Measurements from ENCODE around the gene BPIFA2. TPM values are rescaled to one million over a fixed set of nuclear protein-coding genes. Genes with fewer than 3 reads are reported as not detected.

The BPIFA2 gene
- total and polyA plus RNA-seq, 4 donors, result not detected

DNA sequence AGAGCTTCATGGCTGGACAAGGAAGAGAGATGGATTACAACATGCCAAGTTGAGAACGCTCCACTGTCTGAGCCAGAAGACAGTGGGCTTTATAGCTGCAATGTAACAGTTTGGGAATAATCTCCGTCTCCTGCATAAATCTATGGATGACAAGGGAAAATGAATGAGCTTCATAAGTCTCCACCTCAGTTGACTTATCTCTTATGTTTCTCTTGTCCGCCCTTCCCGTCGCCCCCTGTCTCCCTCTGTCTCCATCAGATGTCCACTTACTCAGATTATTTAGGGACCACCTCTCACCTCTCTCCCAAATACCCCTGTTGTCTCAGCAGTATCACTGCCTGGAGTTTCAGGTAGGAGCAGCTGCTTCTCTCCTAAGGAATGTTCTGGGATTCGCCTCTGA is 13.7 kb upstream of the BPIFA2 start:
- DNase-seq (no peak), ATAC-seq (ENCODE audit: low FRiP score) (no peak)
- H3K4me1 ChIP-seq (ENCODE audit: control insufficient read depth in 1 of 2, insufficient read depth in 2 of 2, low read length in 2 of 2), result no peaks in the 10 kb centered on the region
- peaks cover 0 to 1% of the 10 kb centered on the region in 2 donors for H3K27me3 ChIP-seq (ENCODE audit: control insufficient read depth in 1 of 2, insufficient read depth in 2 of 2, low read length in 1 of 2)
- WGBS, 2 donors, result 70 to 81% methylated on average over 6 of the region's 6 CpGs
- intact Hi-C loops (cut with DNase I), result no loop called here
- H3K4me3 ChIP-seq (ENCODE audit: low read length in 2 of 2), result no peak overlapping the region
- H3K9me3 ChIP-seq (ENCODE audit: control insufficient read depth, low read length), result no peaks in the 10 kb centered on the region
- H3K27ac ChIP-seq (ENCODE audit: low read depth in 1 of 2, low read length in 2 of 2), result no peak overlapping the region
- H3K36me3 ChIP-seq (ENCODE audit: control insufficient read depth in 1 of 2, insufficient read depth in 2 of 2, low read length in 1 of 2), result no peaks in the 10 kb centered on the region

DNA sequence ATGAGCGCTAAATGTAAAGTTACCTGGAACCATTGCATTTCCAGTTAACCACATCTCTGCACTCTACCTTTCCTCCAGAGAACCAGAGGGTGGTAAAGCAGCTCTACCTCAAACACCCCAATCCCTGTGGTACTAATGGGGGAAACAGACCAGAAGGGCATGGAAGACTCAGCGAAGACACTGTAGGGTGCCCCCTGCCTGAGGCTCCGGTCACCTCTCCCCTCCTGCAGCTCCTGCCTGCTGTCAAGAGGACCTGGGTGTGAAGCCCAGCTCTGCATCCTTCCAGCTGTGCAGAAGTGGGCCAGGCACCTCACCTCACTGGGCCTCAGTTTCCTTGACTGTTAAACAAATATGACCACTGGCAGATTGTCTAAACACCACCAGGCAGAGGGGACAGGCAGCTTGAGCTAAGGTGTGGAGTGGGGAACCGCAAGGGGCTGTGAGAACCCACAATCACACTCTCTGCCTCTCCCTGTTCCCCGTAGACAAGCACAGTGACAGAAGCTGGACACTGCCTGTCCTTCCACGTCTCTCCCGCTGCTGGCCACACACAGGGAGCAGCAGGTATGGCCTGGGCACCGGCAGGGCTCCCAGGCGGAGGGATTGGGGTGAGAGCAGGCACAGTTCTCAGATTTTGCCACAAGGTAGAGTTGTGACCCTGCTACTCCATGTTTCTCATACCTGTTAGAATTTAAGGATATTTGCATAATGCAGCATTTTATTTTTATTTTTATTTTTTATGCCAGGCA is 9.1 kb upstream of the BPIFA2 start:
- Histone ChIP-seq H3K27me3 (ENCODE audit: control insufficient read depth in 1 of 2, insufficient read depth in 2 of 2, low read length in 1 of 2) (no peaks in the 10 kb centered on the region), H3K9me3 (ENCODE audit: control insufficient read depth, low read length) (no peaks in the 10 kb centered on the region), H3K36me3 (ENCODE audit: control insufficient read depth in 1 of 2, insufficient read depth in 2 of 2, low read length in 1 of 2) (no peaks in the 10 kb centered on the region), H3K4me3 (ENCODE audit: low read length in 2 of 2) (no peak overlapping the region), H3K27ac (ENCODE audit: low read depth in 1 of 2, low read length in 2 of 2) (no peak overlapping the region), H3K4me1 (ENCODE audit: control insufficient read depth in 1 of 2, insufficient read depth in 2 of 2, low read length in 2 of 2) (no peaks in the 10 kb centered on the region)
- DNase-seq, result no peak
- intact Hi-C loops (cut with DNase I), result no loop called here
- WGBS, 2 donors, result 77 to 78% methylated on average over 9 of the region's 9 CpGs
- ATAC-seq (ENCODE audit: low FRiP score), result no peak

DNA sequence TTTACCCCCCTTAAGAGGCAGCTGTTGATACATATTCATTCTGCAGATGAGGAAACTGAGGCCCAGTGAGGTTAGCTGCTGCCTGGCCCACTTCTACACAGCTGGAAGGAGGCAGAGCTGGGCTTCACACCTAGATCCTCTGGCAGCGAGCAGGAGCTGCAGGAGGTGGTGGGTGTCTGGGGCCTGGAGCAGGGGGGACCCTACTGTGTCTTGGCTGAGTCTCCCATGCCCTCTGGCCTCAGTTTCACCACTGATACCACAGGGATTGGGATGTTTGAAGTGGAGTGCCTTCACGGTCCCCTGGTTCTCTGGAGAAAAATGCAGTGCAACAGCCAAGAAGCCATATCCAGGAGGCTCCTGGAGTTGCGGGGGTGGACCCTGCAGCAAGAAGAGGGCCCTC is 8.2 kb upstream of the BPIFA2 start:
- WGBS, 2 donors, result 62 to 65% methylated on average over 3 of the region's 3 CpGs
- no peaks in the 10 kb centered on the region for H3K4me1 ChIP-seq (ENCODE audit: control insufficient read depth in 1 of 2, insufficient read depth in 2 of 2, low read length in 2 of 2)
- no peaks in the 10 kb centered on the region for H3K36me3 ChIP-seq (ENCODE audit: control insufficient read depth in 1 of 2, insufficient read depth in 2 of 2, low read length in 1 of 2)
- no peaks in the 10 kb centered on the region for H3K27me3 ChIP-seq (ENCODE audit: control insufficient read depth in 1 of 2, insufficient read depth in 2 of 2, low read length in 1 of 2)
- no peak for DNase-seq
- no peak overlapping the region for H3K27ac ChIP-seq (ENCODE audit: low read depth in 1 of 2, low read length in 2 of 2)
- H3K9me3 ChIP-seq (ENCODE audit: control insufficient read depth, low read length), result no peaks in the 10 kb centered on the region
- no peak overlapping the region for H3K4me3 ChIP-seq (ENCODE audit: low read length in 2 of 2)
- no peak for ATAC-seq (ENCODE audit: low FRiP score)
- intact Hi-C loops (cut with DNase I), result no loop called here

DNA sequence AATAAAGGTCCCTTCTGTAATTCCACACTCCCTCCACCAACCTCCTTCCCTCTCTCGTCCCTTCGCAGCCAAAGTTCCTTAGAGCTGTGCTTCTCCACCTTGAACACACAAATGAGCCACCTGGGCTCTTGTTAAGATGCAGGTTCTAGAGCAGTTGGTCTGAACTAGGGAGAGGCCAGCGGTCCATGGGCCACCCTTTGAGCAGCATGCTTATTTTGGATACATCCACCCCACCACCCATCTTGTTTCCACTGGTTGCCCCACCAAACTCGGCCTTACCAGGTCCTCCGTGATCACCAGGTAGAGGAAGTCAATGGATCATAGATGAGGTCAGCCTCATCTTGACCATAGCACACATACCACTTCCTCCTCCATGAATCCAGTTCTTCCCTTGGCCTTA is 7.3 kb upstream of the BPIFA2 start:
- H3K4me3 ChIP-seq (ENCODE audit: low read length in 2 of 2), result no peak overlapping the region
- 83% methylated on average over 5 of the region's 5 CpGs for WGBS, 2 donors
- intact Hi-C loops (cut with DNase I), result no loop called here
- ATAC-seq (ENCODE audit: low FRiP score), result no peak
- H3K27ac ChIP-seq (ENCODE audit: low read depth in 1 of 2, low read length in 2 of 2), result no peak overlapping the region
- no peaks in the 10 kb centered on the region for H3K4me1 ChIP-seq (ENCODE audit: control insufficient read depth in 1 of 2, insufficient read depth in 2 of 2, low read length in 2 of 2)
- no peaks in the 10 kb centered on the region for H3K36me3 ChIP-seq (ENCODE audit: control insufficient read depth in 1 of 2, insufficient read depth in 2 of 2, low read length in 1 of 2)
- H3K9me3 ChIP-seq (ENCODE audit: control insufficient read depth, low read length), result no peaks in the 10 kb centered on the region
- no peaks in the 10 kb centered on the region for H3K27me3 ChIP-seq (ENCODE audit: control insufficient read depth in 1 of 2, insufficient read depth in 2 of 2, low read length in 1 of 2)
- DNase-seq, result no peak

DNA sequence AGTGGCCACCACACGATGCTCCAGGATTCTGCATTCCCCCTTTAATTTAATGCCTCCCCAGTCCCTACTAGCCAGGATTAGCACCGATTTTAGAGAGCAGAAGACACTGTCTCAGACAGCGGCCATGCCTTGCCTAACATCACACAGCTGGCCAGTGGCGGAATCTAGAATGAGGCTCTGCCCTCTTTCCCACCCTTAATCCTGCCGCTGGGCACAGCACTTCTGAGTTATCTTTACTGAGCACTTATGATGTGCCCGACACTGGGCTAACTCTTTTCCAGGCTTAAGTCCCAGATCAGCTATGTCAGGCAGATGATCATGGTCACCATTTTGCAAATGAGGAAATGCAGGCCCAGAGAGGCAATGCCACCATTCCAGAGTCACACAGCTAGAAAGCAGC is 5.6 kb upstream of the BPIFA2 start:
- Histone ChIP-seq H3K4me1 (ENCODE audit: control insufficient read depth in 1 of 2, insufficient read depth in 2 of 2, low read length in 2 of 2) (no peaks in the 10 kb centered on the region), H3K9me3 (ENCODE audit: control insufficient read depth, low read length) (no peaks in the 10 kb centered on the region), H3K4me3 (ENCODE audit: low read length in 2 of 2) (no peak overlapping the region), H3K27ac (ENCODE audit: low read depth in 1 of 2, low read length in 2 of 2) (no peak overlapping the region), H3K36me3 (ENCODE audit: control insufficient read depth in 1 of 2, insufficient read depth in 2 of 2, low read length in 1 of 2) (no peaks in the 10 kb centered on the region), H3K27me3 (ENCODE audit: control insufficient read depth in 1 of 2, insufficient read depth in 2 of 2, low read length in 1 of 2) (no peaks in the 10 kb centered on the region)
- DNase-seq (no peak), ATAC-seq (ENCODE audit: low FRiP score) (no peak)
- WGBS, 2 donors, result 85% methylated on average over 6 of the region's 6 CpGs
- intact Hi-C loops (cut with DNase I), result no loop called here

DNA sequence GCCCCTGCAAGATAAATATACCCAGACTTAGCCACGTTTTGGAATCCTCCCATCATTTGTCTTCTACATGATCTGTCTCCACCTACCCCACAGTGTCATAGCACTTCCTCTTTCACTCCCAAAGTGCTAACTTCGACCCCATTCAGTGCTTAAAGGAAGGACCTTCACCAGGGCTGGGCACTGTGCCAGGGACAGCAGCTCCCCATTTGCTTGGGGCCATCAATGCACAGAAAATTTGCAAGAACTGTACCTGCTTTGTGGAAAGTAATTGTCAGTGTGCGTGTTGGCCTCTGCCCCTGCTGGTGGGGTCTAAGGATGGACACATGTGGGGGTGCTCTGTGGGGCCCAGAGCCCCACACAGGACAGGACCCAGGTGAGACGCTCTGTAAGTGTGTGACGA is 5.2 kb upstream of the BPIFA2 start:
- Histone ChIP-seq H3K4me3 (ENCODE audit: low read length in 2 of 2) (no peak overlapping the region), H3K4me1 (ENCODE audit: control insufficient read depth in 1 of 2, insufficient read depth in 2 of 2, low read length in 2 of 2) (no peaks in the 10 kb centered on the region), H3K9me3 (ENCODE audit: control insufficient read depth, low read length) (no peaks in the 10 kb centered on the region), H3K36me3 (ENCODE audit: control insufficient read depth in 1 of 2, insufficient read depth in 2 of 2, low read length in 1 of 2) (no peaks in the 10 kb centered on the region), H3K27me3 (ENCODE audit: control insufficient read depth in 1 of 2, insufficient read depth in 2 of 2, low read length in 1 of 2) (no peaks in the 10 kb centered on the region), H3K27ac (ENCODE audit: low read depth in 1 of 2, low read length in 2 of 2) (no peak overlapping the region)
- WGBS, 2 donors, result 46 to 57% methylated on average over 5 of the region's 5 CpGs
- ATAC-seq (ENCODE audit: low FRiP score), result no peak
- no peak for DNase-seq
- intact Hi-C loops (cut with DNase I), result no loop called here

DNA sequence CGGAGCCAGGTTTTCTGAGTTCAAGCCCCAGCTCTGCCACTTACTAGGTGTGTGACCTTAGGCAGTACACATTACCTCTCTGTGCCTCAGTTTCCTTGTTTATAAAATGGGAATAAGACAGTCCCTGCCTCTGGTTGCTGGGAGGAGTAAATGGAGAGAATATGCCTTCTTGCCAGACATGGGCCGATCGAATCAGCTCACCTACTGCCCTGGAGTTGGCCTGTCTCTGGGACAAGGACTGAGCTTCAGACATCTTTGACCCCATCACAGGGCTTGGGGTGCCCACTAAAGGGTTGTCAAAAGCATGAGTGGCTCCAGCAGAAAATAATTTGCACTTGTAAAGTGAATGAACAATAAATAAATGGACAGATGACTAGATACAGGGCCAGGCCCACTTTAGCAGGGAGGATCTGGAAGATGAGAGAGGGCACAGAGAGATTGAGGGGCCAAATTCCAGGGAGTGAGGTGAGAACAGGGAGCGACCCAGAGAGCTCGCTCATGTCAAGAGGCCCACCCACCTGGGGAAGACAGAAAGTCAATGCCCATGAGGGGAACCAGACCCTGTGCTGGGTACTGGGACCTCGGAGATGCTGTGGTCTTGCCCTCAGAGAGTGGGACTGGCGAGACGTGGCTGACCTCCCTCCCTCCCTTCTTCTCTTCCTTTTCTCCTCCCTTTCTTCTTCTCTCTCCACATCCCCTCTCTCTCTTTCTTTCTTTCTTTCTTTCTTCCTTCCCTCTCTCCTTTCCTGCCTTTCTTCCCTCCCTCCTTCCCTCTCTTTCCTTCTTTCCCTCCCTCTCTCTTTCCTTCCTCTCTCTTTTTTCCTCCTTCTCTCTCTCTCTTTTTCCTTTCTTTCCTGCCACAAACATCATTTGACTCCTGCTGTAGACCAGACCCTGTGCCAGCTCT is 3.9 kb upstream of the BPIFA2 start:
- ATAC-seq (ENCODE audit: low FRiP score), result no peak
- H3K27ac ChIP-seq (ENCODE audit: low read depth in 1 of 2, low read length in 2 of 2), result no peak overlapping the region
- no peaks in the 10 kb centered on the region for H3K4me1 ChIP-seq (ENCODE audit: control insufficient read depth in 1 of 2, insufficient read depth in 2 of 2, low read length in 2 of 2)
- 61 to 77% methylated on average over 8 of the region's 8 CpGs for WGBS, 2 donors
- intact Hi-C loops (cut with DNase I), result no loop called here
- H3K4me3 ChIP-seq (ENCODE audit: low read length in 2 of 2), result no peak overlapping the region
- H3K27me3 ChIP-seq (ENCODE audit: control insufficient read depth in 1 of 2, insufficient read depth in 2 of 2, low read length in 1 of 2), result no peaks in the 10 kb centered on the region
- no peaks in the 10 kb centered on the region for H3K36me3 ChIP-seq (ENCODE audit: control insufficient read depth in 1 of 2, insufficient read depth in 2 of 2, low read length in 1 of 2)
- H3K9me3 ChIP-seq (ENCODE audit: control insufficient read depth, low read length), result peaks cover 3% of the 10 kb centered on the region
- DNase-seq, result no peak

DNA sequence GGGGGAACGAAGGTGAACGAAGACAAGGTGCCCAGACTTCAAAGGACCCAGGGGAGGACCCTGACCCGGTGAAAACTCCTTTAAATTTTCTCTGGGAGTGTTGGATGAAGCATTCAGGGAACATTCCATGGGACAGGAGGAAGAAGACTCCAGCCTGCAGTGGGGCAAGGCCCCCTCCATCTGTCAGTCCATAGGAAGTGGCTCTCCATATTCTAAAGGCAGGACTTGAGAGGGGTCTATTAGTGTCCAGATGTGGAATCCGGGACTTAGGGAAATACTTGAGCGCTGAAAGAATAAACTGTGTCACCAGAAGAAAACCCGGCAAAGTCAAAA is 3.2 kb upstream of the BPIFA2 start:
- intact Hi-C loops (cut with DNase I), result no loop called here
- Histone ChIP-seq H3K27ac (ENCODE audit: low read depth in 1 of 2, low read length in 2 of 2) (no peak overlapping the region), H3K27me3 (ENCODE audit: control insufficient read depth in 1 of 2, insufficient read depth in 2 of 2, low read length in 1 of 2) (no peaks in the 10 kb centered on the region), H3K36me3 (ENCODE audit: control insufficient read depth in 1 of 2, insufficient read depth in 2 of 2, low read length in 1 of 2) (no peaks in the 10 kb centered on the region), H3K9me3 (ENCODE audit: control insufficient read depth, low read length) (peaks cover 4% of the 10 kb centered on the region), H3K4me1 (ENCODE audit: control insufficient read depth in 1 of 2, insufficient read depth in 2 of 2, low read length in 2 of 2) (no peaks in the 10 kb centered on the region), H3K4me3 (ENCODE audit: low read length in 2 of 2) (no peak overlapping the region)
- no peak for DNase-seq
- ATAC-seq (ENCODE audit: low FRiP score), result no peak
- 71% methylated on average over 6 of the region's 6 CpGs for WGBS, 2 donors

All from aorta (tissue), 5 donors.